Umbilical cord (tissue), 2 donors: ENCODE data around the gene MGARP. TPM values are rescaled to one million over a fixed set of nuclear protein-coding genes. Genes with fewer than 3 reads are reported as not detected.

ENCODE experiments used
- DNase-seq: peaks from one replicate; pipeline ENCODE4 v3.0.0-alpha.2; 2015; ENCODE audit warnings: low spot score
- total RNA-seq: library from RNA; depleted of rRNA; stranded (reverse); fragments of >200 nt; gene quantifications from one replicate; pipeline ENCODE4 v1.2.3, GENCODE V29; 2014; ENCODE audit warnings: low replicate concordance; ENCODE audit not compliant: insufficient read depth

Gene MGARP
- total RNA-seq, 1 donor from 2014 or later = 21.2 TPM

GRCh38 chr4:139245590-139245989 is 34.4 kb downstream of the MGARP start:
- peak; percentile 19 for DNase-seq

- peak; percentile 80 for DNase-seq
These were observed 36.3 kb downstream of the MGARP start for GRCh38 chr4:139243448-139244365.

- no peak for DNase-seq
These were observed 37.4 kb downstream of the MGARP start for GRCh38 chr4:139242511-139243051.

GRCh38 chr4:139241784-139242151 is 38.3 kb downstream of the MGARP start:
- DNase-seq = no peak

- no peak for DNase-seq
These were observed 38.8 kb downstream of the MGARP start for GRCh38 chr4:139241086-139241783.

GRCh38 chr4:139239127-139239772 is 40.8 kb downstream of the MGARP start:
- no peak for DNase-seq

GRCh38 chr4:139234253-139234652 is 45.8 kb downstream of the MGARP start:
- no peak for DNase-seq

- peak; percentile 64 for DNase-seq
These were observed 50.4 kb downstream of the MGARP start for GRCh38 chr4:139229534-139230039.

GRCh38 chr4:139227729-139228404 is 52.2 kb downstream of the MGARP start:
- DNase-seq = no peak

- peak; percentile 35 for DNase-seq
These were observed 56.2 kb downstream of the MGARP start for GRCh38 chr4:139223682-139224317.

GRCh38 chr4:139222215-139222614 is 57.8 kb downstream of the MGARP start:
- no peak for DNase-seq

GRCh38 chr4:139221687-139222086 is 58.3 kb downstream of the MGARP start:
- DNase-seq = no peak

GRCh38 chr4:139219450-139220055 is 60.5 kb downstream of the MGARP start:
- no peak for DNase-seq

Other genes with a start within 250 kb of the MGARP start
- 103 TPM for gene ELF2, start 103.0 kb downstream of the MGARP start, total RNA-seq
- gene NAA15, start 21.3 kb upstream of the MGARP start, total RNA-seq = 20.5 TPM
- gene NDUFC1, start 22.3 kb upstream of the MGARP start, total RNA-seq = 42.6 TPM
- gene RAB33B, start 173.9 kb upstream of the MGARP start, total RNA-seq = 59.9 TPM